Measurements from ENCODE around the gene GPHA2.

DNA sequence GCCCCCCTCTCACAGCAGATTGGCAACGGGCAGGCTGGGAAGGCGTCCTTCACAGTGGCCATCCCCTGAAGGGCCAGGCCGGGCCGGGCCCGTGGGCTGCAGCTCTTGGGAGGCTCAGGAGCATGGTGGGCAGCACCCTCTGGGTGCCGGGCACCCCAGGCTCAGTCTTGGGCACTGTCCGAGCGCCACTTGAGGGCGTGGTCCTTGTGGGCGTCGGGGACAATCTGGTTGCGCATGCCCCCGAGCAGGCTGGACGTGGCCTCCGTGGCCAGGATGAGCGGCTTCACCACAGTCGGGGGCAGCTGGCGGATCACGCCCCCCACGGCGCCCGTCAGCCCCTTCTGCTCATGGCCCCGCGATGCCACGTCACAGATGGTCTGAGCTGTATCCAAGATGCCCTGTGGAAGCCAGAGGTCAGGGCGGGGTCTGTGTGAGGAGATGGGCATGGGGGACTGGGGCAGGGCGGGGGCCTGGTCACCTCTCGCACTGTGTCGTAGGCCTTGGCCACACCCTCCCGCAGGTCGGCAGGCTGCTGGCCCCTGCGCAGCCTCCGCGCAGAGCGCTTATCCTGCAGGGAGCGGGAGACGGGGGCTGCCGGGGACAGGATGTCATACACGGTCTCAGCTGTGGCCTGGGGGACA, 40.8 kb downstream of the GPHA2 start:
- TF ChIP-seq, protein P1, sequence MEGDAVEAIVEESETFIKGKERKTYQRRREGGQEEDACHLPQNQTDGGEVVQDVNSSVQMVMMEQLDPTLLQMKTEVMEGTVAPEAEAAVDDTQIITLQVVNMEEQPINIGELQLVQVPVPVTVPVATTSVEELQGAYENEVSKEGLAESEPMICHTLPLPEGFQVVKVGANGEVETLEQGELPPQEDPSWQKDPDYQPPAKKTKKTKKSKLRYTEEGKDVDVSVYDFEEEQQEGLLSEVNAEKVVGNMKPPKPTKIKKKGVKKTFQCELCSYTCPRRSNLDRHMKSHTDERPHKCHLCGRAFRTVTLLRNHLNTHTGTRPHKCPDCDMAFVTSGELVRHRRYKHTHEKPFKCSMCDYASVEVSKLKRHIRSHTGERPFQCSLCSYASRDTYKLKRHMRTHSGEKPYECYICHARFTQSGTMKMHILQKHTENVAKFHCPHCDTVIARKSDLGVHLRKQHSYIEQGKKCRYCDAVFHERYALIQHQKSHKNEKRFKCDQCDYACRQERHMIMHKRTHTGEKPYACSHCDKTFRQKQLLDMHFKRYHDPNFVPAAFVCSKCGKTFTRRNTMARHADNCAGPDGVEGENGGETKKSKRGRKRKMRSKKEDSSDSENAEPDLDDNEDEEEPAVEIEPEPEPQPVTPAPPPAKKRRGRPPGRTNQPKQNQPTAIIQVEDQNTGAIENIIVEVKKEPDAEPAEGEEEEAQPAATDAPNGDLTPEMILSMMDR (IDR thresholded peaks at IDR 0.05), result no peak
- TF ChIP-seq POLR2A (IDR thresholded peaks at IDR 0.05; ENCODE audit: low read length) (no peak), SMC3 (IDR thresholded peaks at IDR 0.05) (no peak), HOXA7 (CRISPR knock-in tag; IDR thresholded peaks at IDR 0.05) (no peak), CEBPB (IDR thresholded peaks at IDR 0.05) (no peak), EP300 (IDR thresholded peaks at IDR 0.05) (no peak), FOSL2 (IDR thresholded peaks at IDR 0.05) (no peak), FOSL2 (CRISPR knock-in tag; IDR thresholded peaks at IDR 0.05) (no peak), RAD21 (conservative IDR thresholded peaks at IDR 0.05 in 1 of 2, IDR thresholded peaks at IDR 0.05 in 1 of 2) (no peak)
- TF ChIP-seq, protein P2, sequence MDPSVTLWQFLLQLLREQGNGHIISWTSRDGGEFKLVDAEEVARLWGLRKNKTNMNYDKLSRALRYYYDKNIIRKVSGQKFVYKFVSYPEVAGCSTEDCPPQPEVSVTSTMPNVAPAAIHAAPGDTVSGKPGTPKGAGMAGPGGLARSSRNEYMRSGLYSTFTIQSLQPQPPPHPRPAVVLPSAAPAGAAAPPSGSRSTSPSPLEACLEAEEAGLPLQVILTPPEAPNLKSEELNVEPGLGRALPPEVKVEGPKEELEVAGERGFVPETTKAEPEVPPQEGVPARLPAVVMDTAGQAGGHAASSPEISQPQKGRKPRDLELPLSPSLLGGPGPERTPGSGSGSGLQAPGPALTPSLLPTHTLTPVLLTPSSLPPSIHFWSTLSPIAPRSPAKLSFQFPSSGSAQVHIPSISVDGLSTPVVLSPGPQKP (IDR thresholded peaks at IDR 0.05; ENCODE audit: low read depth, low read length), result no peak
- TF ChIP-seq, protein P3, sequence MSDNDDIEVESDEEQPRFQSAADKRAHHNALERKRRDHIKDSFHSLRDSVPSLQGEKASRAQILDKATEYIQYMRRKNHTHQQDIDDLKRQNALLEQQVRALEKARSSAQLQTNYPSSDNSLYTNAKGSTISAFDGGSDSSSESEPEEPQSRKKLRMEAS (IDR thresholded peaks at IDR 0.05), result no peak
- TF ChIP-seq, protein P4, sequence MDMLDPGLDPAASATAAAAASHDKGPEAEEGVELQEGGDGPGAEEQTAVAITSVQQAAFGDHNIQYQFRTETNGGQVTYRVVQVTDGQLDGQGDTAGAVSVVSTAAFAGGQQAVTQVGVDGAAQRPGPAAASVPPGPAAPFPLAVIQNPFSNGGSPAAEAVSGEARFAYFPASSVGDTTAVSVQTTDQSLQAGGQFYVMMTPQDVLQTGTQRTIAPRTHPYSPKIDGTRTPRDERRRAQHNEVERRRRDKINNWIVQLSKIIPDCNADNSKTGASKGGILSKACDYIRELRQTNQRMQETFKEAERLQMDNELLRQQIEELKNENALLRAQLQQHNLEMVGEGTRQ (IDR thresholded peaks at IDR 0.05), result no peak
- TF ChIP-seq, protein P5, sequence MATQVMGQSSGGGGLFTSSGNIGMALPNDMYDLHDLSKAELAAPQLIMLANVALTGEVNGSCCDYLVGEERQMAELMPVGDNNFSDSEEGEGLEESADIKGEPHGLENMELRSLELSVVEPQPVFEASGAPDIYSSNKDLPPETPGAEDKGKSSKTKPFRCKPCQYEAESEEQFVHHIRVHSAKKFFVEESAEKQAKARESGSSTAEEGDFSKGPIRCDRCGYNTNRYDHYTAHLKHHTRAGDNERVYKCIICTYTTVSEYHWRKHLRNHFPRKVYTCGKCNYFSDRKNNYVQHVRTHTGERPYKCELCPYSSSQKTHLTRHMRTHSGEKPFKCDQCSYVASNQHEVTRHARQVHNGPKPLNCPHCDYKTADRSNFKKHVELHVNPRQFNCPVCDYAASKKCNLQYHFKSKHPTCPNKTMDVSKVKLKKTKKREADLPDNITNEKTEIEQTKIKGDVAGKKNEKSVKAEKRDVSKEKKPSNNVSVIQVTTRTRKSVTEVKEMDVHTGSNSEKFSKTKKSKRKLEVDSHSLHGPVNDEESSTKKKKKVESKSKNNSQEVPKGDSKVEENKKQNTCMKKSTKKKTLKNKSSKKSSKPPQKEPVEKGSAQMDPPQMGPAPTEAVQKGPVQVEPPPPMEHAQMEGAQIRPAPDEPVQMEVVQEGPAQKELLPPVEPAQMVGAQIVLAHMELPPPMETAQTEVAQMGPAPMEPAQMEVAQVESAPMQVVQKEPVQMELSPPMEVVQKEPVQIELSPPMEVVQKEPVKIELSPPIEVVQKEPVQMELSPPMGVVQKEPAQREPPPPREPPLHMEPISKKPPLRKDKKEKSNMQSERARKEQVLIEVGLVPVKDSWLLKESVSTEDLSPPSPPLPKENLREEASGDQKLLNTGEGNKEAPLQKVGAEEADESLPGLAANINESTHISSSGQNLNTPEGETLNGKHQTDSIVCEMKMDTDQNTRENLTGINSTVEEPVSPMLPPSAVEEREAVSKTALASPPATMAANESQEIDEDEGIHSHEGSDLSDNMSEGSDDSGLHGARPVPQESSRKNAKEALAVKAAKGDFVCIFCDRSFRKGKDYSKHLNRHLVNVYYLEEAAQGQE (IDR thresholded peaks at IDR 0.05), result no peak
